ENCODE data around the gene ZNF417. TPM values are rescaled to one million over a fixed set of nuclear protein-coding genes. Genes with fewer than 3 reads are reported as not detected.
A peak's percentile ranks its signal among the peaks of the same experiment; 100 is the strongest.
"Not testable (repeated sequence)": the region's sequence is repeated elsewhere in the genome, so short reads cannot be mapped to it uniquely, and the experiment has no call there.

ZNF417 gene
- total and polyA plus RNA-seq, 2 donors (not counting 3 experiments of a cell fraction or from before 2014, with no cell fraction given): 3.1 to 17.8 TPM

DNA sequence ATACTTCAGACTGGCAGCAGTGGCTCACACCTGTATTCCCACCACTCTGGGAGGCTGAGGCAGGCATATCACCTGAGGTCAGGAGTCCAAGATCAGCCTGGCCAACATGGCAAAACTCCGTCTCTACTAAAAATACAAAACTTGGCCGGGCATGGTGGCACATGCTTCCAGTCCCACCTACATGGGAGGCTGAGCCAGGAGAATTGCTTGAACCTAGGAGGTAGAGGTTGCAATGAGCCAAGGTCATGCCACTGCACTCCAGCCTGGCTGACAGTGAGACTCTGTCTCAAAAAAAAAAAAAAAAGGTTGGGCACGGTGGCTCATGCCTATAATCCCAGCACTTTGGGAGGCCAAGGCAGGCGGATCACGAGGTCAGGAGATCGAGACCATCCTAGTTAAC, 46.7 kb downstream of the ZNF417 start:
- DNase-seq (ENCODE audit: low read depth, low spot score); H3K27ac ChIP-seq (ENCODE audit: insufficient read depth, low read depth, low read length); dilution Hi-C loops (cut with MboI; ENCODE audit: extremely low pct_ligation_motif_present, low sequenced_read_pairs); H3K4me1 ChIP-seq (ENCODE audit: control insufficient read depth, extremely low read depth, insufficient read depth, low read length); H3K27me3 ChIP-seq (ENCODE audit: control insufficient read depth in 2 of 2, insufficient read depth in 2 of 2, low read length in 2 of 2); H3K4me2 ChIP-seq (ENCODE audit: insufficient read depth, low read length); H4K20me1 ChIP-seq (replicated peaks; ENCODE audit: control insufficient read depth, extremely low read depth, insufficient read depth, low read length); H3K9ac ChIP-seq (replicated peaks; ENCODE audit: extremely low read depth, insufficient read depth, low read length); H3K4me3 ChIP-seq (replicated peaks in 1 of 3; ENCODE audit: insufficient read depth in 1 of 3, low read depth in 1 of 3, low read length in 3 of 3); H3K9me1 ChIP-seq (replicated peaks; ENCODE audit: control insufficient read depth, extremely low read depth, insufficient read depth, low read length); intact Hi-C loops (cut with micrococcal nuclease); H3K79me2 ChIP-seq (ENCODE audit: control insufficient read depth, insufficient read depth, low read length); H2AFZ ChIP-seq (ENCODE audit: low read depth, low read length); FAIRE-seq; BruUV-seq (replicated peaks); CTCF ChIA-PET: not testable (repeated sequence)
- H3K9me3 ChIP-seq (replicated peaks; ENCODE audit: control insufficient read depth, insufficient read depth, low read length): peaks cover 31% of the 10 kb centered on the region
- POLR2A ChIA-PET: interaction anchor here (0.6 kb wide), 1 partner anchor 231 kb away, joined by 9 read pairs; no protein-coding TSS in a partner anchor
- peaks cover 13% of the 10 kb centered on the region in 2 experiments for H3K36me3 ChIP-seq (ENCODE audit: control insufficient read depth in 2 of 2, extremely low read depth in 1 of 2, insufficient read depth in 2 of 2, low read length in 2 of 2)

- Histone ChIP-seq H3K9ac (replicated peaks; ENCODE audit: extremely low read depth, insufficient read depth, low read length) (no peak overlapping the region), H3K36me3 (ENCODE audit: control insufficient read depth in 2 of 2, extremely low read depth in 1 of 2, insufficient read depth in 2 of 2, low read length in 2 of 2) (peaks cover 15 to 18% of the 10 kb centered on the region in 2 experiments), H2AFZ (ENCODE audit: low read depth, low read length) (no peak overlapping the region), H3K27me3 (ENCODE audit: control insufficient read depth in 2 of 2, insufficient read depth in 2 of 2, low read length in 2 of 2) (no peaks in the 10 kb centered on the region), H3K79me2 (ENCODE audit: control insufficient read depth, insufficient read depth, low read length) (no peaks in the 10 kb centered on the region), H3K4me3 (replicated peaks in 1 of 3; ENCODE audit: insufficient read depth in 1 of 3, low read depth in 1 of 3, low read length in 3 of 3) (no peak overlapping the region), H4K20me1 (replicated peaks; ENCODE audit: control insufficient read depth, extremely low read depth, insufficient read depth, low read length) (no peaks in the 10 kb centered on the region), H3K4me1 (ENCODE audit: control insufficient read depth, extremely low read depth, insufficient read depth, low read length) (no peaks in the 10 kb centered on the region), H3K4me2 (ENCODE audit: insufficient read depth, low read length) (no peak overlapping the region), H3K27ac (ENCODE audit: insufficient read depth, low read depth, low read length) (no peak overlapping the region), H3K9me1 (replicated peaks; ENCODE audit: control insufficient read depth, extremely low read depth, insufficient read depth, low read length) (no peaks in the 10 kb centered on the region), H3K9me3 (replicated peaks; ENCODE audit: control insufficient read depth, insufficient read depth, low read length) (peaks cover 21% of the 10 kb centered on the region)
- intact Hi-C loops (cut with micrococcal nuclease) (no loop called here), dilution Hi-C loops (cut with MboI; ENCODE audit: extremely low pct_ligation_motif_present, low sequenced_read_pairs) (no loop called here)
- no peak for DNase-seq (ENCODE audit: low read depth, low spot score)
- ChIA-PET POLR2A (no interaction called here), CTCF (no interaction called here)
- BruUV-seq (replicated peaks): no TSS peak
- TF ChIP-seq POLR2AphosphoS5 (IDR thresholded peaks at IDR 0.05; ENCODE audit: insufficient read depth, low read depth, low read length): no peak
- TF ChIP-seq GATA2 (IDR thresholded peaks at IDR 0.05; ENCODE audit: insufficient read depth, insufficient read length, low read depth, low read length): no peak
- TF ChIP-seq EZH2 (IDR thresholded peaks at IDR 0.05; ENCODE audit: borderline replicate concordance, low read depth, low read length, severe bottlenecking): no peak
- TF ChIP-seq POLR2A (IDR thresholded peaks at IDR 0.05; ENCODE audit: low read depth, low read length): peak; percentile 24
- no peak for FAIRE-seq
These were observed 48.4 kb downstream of the ZNF417 start for GRCh38 chr19:57867868-57868492.

Other genes with a start within 250 kb of the ZNF417 start
- not detected in 2 replicates for gene ZSCAN4, start 247.7 kb downstream of the ZNF417 start, total RNA-seq
- not detected in 2 replicates for gene ZSCAN4, start 247.7 kb downstream of the ZNF417 start, polyA plus RNA-seq
- 5.6 and 6.1 TPM in 2 replicates for gene ZNF551, start 234.6 kb downstream of the ZNF417 start, total RNA-seq
- gene ZNF551, start 234.6 kb downstream of the ZNF417 start, polyA plus RNA-seq: 2.6 and 2.7 TPM in 2 replicates
- 0.81 and 2.0 TPM in 2 replicates for gene ZNF154, start 207.4 kb downstream of the ZNF417 start, total RNA-seq
- 1.1 and 1.3 TPM in 2 replicates for gene ZNF154, start 207.4 kb downstream of the ZNF417 start, polyA plus RNA-seq
- 2.3 and 2.7 TPM in 2 replicates for gene ZNF671, start 189.0 kb downstream of the ZNF417 start, total RNA-seq
- 2.6 and 4.1 TPM in 2 replicates for gene ZNF671, start 189.0 kb downstream of the ZNF417 start, polyA plus RNA-seq
- gene ZNF776, start 169.8 kb downstream of the ZNF417 start, total RNA-seq: 12.1 and 13.1 TPM in 2 replicates
- gene ZNF776, start 169.8 kb downstream of the ZNF417 start, polyA plus RNA-seq: 5.0 and 5.7 TPM in 2 replicates
- gene ZNF586, start 146.9 kb downstream of the ZNF417 start, total RNA-seq: 12.6 and 14.7 TPM in 2 replicates
- gene ZNF586, start 146.9 kb downstream of the ZNF417 start, polyA plus RNA-seq: 4.8 and 6.0 TPM in 2 replicates
- gene ZNF552, start 101.7 kb downstream of the ZNF417 start, total RNA-seq: 6.1 and 6.5 TPM in 2 replicates
- gene ZNF552, start 101.7 kb downstream of the ZNF417 start, polyA plus RNA-seq: 3.0 and 3.3 TPM in 2 replicates
- 15.6 and 16.3 TPM in 2 replicates for gene ZNF587B, start 86.3 kb downstream of the ZNF417 start, total RNA-seq
- gene ZNF587B, start 86.3 kb downstream of the ZNF417 start, polyA plus RNA-seq: 2.8 and 3.2 TPM in 2 replicates
- 43.1 and 44.0 TPM in 2 replicates for gene ZNF587, start 66.7 kb downstream of the ZNF417 start, total RNA-seq
- 11.2 and 13.1 TPM in 2 replicates for gene ZNF587, start 66.7 kb downstream of the ZNF417 start, polyA plus RNA-seq
- gene ZNF814, start 27.6 kb downstream of the ZNF417 start, total RNA-seq: 3.8 and 7.9 TPM in 2 replicates
- 3.3 and 5.7 TPM in 2 replicates for gene ZNF814, start 27.6 kb downstream of the ZNF417 start, polyA plus RNA-seq
- gene ZNF418, start 18.8 kb upstream of the ZNF417 start, total RNA-seq: 3.5 and 5.4 TPM in 2 replicates
- 0.97 and 1.7 TPM in 2 replicates for gene ZNF418, start 18.8 kb upstream of the ZNF417 start, polyA plus RNA-seq
- gene ZNF256, start 31.1 kb upstream of the ZNF417 start, total RNA-seq: 3.7 and 4.0 TPM in 2 replicates
- 1.5 and 1.9 TPM in 2 replicates for gene ZNF256, start 31.1 kb upstream of the ZNF417 start, polyA plus RNA-seq
- 0.37 and 0.64 TPM in 2 replicates for gene C19orf18, start 57.9 kb upstream of the ZNF417 start, total RNA-seq
- 0.08 TPM in 1 of 2 replicates, not detected in the other for gene C19orf18, start 57.9 kb upstream of the ZNF417 start, polyA plus RNA-seq
- 7.8 and 10.8 TPM in 2 replicates for gene ZNF606, start 86.2 kb upstream of the ZNF417 start, total RNA-seq
- gene ZNF606, start 86.2 kb upstream of the ZNF417 start, polyA plus RNA-seq: 4.6 TPM in 2 replicates
- gene ZSCAN1, start 117.4 kb upstream of the ZNF417 start, total RNA-seq: not detected in 2 replicates
- 0.10 TPM in 1 of 2 replicates, not detected in the other for gene ZSCAN1, start 117.4 kb upstream of the ZNF417 start, polyA plus RNA-seq
- 0.14 and 1.2 TPM in 2 replicates for gene ZNF135, start 142.7 kb upstream of the ZNF417 start, total RNA-seq
- gene ZNF135, start 142.7 kb upstream of the ZNF417 start, polyA plus RNA-seq: 1.5 TPM in 2 replicates
- 9.4 and 15.8 TPM in 2 replicates for gene ZSCAN18, start 181.6 kb upstream of the ZNF417 start, total RNA-seq
- gene ZSCAN18, start 181.6 kb upstream of the ZNF417 start, polyA plus RNA-seq: 17.3 and 19.5 TPM in 2 replicates
- 4.9 and 5.3 TPM in 2 replicates for gene ZNF329, start 234.2 kb upstream of the ZNF417 start, total RNA-seq
- 2.7 and 3.0 TPM in 2 replicates for gene ZNF329, start 234.2 kb upstream of the ZNF417 start, polyA plus RNA-seq

All from endothelial cell of umbilical vein (primary cell).